ENCODE measurements around the gene F11R. TPM values are rescaled to one million over a fixed set of nuclear protein-coding genes. Genes with fewer than 3 reads are reported as not detected.
A peak's percentile ranks its signal among the peaks of the same experiment; 100 is the strongest.

F11R gene
- total and polyA plus RNA-seq, 10 of the 15 experiments (the other 5 are each of a cell fraction or from before 2014, with no cell fraction given) = 15.3 to 80.9 (median 24.3) TPM

- 0 out of 2 replicates have a peak, but pooled peaks have one; percentile 7 for TF ChIP-seq EED (IDR thresholded peaks at IDR 0.05; ENCODE audit: low read depth)
- TF ChIP-seq PAX8 (IDR thresholded peaks at IDR 0.05) = peak; percentile 96
- TF ChIP-seq LARP7 (IDR thresholded peaks at IDR 0.05) = peak; percentile 47; the same call in 1 of the 2 replicates
- TF ChIP-seq, protein P1, sequence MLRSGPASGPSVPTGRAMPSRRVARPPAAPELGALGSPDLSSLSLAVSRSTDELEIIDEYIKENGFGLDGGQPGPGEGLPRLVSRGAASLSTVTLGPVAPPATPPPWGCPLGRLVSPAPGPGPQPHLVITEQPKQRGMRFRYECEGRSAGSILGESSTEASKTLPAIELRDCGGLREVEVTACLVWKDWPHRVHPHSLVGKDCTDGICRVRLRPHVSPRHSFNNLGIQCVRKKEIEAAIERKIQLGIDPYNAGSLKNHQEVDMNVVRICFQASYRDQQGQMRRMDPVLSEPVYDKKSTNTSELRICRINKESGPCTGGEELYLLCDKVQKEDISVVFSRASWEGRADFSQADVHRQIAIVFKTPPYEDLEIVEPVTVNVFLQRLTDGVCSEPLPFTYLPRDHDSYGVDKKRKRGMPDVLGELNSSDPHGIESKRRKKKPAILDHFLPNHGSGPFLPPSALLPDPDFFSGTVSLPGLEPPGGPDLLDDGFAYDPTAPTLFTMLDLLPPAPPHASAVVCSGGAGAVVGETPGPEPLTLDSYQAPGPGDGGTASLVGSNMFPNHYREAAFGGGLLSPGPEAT (IDR thresholded peaks at IDR 0.05; ENCODE audit: low read depth) = peak; percentile 87
- no peak for TF ChIP-seq NFYA (IDR thresholded peaks at IDR 0.05; ENCODE audit: borderline replicate concordance, low read depth, low read length)
- peak; percentile 95 for TF ChIP-seq POLR2AphosphoS5 (IDR thresholded peaks at IDR 0.05; ENCODE audit: low read length)
- no peak for TF ChIP-seq ZBTB33 (IDR thresholded peaks at IDR 0.05)
- TF ChIP-seq ZSCAN29 (IDR thresholded peaks at IDR 0.05) = 0 out of 2 replicates have a peak, but pooled peaks have one; percentile 16
- TF ChIP-seq, protein P2, sequence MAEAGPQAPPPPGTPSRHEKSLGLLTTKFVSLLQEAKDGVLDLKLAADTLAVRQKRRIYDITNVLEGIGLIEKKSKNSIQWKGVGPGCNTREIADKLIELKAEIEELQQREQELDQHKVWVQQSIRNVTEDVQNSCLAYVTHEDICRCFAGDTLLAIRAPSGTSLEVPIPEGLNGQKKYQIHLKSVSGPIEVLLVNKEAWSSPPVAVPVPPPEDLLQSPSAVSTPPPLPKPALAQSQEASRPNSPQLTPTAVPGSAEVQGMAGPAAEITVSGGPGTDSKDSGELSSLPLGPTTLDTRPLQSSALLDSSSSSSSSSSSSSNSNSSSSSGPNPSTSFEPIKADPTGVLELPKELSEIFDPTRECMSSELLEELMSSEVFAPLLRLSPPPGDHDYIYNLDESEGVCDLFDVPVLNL (IDR thresholded peaks at IDR 0.05; ENCODE audit: low read depth, low read length) = no peak
- TF ChIP-seq JUND (IDR thresholded peaks at IDR 0.05; ENCODE audit: low read depth, low read length) = no peak
- TF ChIP-seq ZBTB40 (IDR thresholded peaks at IDR 0.05; ENCODE audit: borderline replicate concordance) = peak; percentile 96
- TF ChIP-seq FOXM1 (IDR thresholded peaks at IDR 0.05; ENCODE audit: low read depth, low read length) = peak; percentile 61; the same call in 1 of the 2 replicates
- peak; percentile 97 for TF ChIP-seq YY1 (IDR thresholded peaks at IDR 0.05; ENCODE audit: low read depth, low read length)
- TF ChIP-seq, protein P3, sequence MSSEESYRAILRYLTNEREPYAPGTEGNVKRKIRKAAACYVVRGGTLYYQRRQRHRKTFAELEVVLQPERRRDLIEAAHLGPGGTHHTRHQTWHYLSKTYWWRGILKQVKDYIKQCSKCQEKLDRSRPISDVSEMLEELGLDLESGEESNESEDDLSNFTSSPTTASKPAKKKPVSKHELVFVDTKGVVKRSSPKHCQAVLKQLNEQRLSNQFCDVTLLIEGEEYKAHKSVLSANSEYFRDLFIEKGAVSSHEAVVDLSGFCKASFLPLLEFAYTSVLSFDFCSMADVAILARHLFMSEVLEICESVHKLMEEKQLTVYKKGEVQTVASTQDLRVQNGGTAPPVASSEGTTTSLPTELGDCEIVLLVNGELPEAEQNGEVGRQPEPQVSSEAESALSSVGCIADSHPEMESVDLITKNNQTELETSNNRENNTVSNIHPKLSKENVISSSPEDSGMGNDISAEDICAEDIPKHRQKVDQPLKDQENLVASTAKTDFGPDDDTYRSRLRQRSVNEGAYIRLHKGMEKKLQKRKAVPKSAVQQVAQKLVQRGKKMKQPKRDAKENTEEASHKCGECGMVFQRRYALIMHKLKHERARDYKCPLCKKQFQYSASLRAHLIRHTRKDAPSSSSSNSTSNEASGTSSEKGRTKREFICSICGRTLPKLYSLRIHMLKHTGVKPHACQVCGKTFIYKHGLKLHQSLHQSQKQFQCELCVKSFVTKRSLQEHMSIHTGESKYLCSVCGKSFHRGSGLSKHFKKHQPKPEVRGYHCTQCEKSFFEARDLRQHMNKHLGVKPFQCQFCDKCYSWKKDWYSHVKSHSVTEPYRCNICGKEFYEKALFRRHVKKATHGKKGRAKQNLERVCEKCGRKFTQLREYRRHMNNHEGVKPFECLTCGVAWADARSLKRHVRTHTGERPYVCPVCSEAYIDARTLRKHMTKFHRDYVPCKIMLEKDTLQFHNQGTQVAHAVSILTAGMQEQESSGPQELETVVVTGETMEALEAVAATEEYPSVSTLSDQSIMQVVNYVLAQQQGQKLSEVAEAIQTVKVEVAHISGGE (CRISPR knock-in tag; IDR thresholded peaks at IDR 0.05) = 0 out of 2 replicates have a peak, but pooled peaks have one; percentile 19
- TF ChIP-seq SUPT20H (IDR thresholded peaks at IDR 0.05; ENCODE audit: borderline replicate concordance, control insufficient read depth, low read depth, low read length) = no peak
- TF ChIP-seq BACH1 (IDR thresholded peaks at IDR 0.05; ENCODE audit: borderline replicate concordance) = peak; percentile 30
Measured at GRCh38 chr1:161045736-161046604, 25.0 kb upstream of the F11R start, which contains the start of gene USF1 (continued).

All from GM12878 (cell line).